OCI-M2 (cell line): Measurements from ENCODE around the gene PPM1H.
"Not testable (repeated sequence)": the region's sequence is repeated elsewhere in the genome, so short reads cannot be mapped to it uniquely, and the experiment has no call there.

Source experiments
- DNase-seq: peaks from one replicate; lab custom pipeline; 2025; ENCODE audit not compliant: unreplicated experiment; lab: John Stamatoyannopoulos, UW

The PPM1H gene

DNA sequence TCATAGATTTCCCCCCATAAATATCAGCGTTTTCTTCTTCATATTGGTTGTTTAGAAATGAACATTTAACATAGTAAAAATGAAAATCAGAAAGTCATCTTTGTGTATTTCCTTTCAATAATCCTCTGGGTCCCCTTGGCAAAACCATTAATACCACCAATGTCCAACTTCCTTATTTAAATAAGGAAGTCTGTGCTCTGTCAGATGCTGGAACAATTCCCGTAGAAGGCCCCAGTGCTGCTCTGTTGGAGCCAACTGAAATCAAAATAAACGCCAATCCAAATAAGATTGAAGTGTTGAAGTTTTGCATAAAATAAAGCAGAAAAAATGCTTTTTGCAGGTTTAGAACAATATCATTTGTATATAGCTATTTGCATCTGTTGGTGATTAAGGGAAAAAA, 93.1 kb downstream of the PPM1H start:
- DNase-seq: no peak

GRCh38 chr12:62840806-62841205, 94.1 kb downstream of the PPM1H start:
- DNase-seq: no peak

- DNase-seq: no peak
These were observed 94.9 kb downstream of the PPM1H start for GRCh38 chr12:62839869-62840660.

GRCh38 chr12:62834971-62835547, 99.9 kb downstream of the PPM1H start:
- no peak for DNase-seq

- DNase-seq: no peak
These were observed 100.5 kb downstream of the PPM1H start for GRCh38 chr12:62834406-62834805.

GRCh38 chr12:62833634-62834033, 101.3 kb downstream of the PPM1H start:
- no peak for DNase-seq

GRCh38 chr12:62832558-62832957, 102.4 kb downstream of the PPM1H start:
- no peak for DNase-seq

DNA sequence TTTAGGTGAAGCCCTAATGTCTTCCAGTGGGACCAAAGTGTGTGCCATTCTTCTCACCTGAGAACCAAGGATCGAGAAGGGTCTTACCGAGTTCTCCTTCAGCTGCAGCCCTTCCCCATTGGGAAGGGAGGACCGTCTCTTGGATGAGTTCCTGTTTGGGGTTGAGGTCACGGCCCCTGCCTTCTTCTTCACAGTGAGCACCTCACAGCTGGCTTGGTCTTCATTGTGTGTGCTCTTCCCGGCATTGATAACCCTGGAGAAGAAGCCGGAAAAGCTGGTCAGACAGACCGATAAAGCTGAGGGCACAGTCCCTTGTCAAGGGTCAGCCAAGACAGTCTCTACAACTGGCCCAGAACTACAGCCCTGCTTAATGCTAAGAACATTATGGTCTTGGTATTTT, 102.9 kb downstream of the PPM1H start:
- no peak for DNase-seq

GRCh38 chr12:62827855-62828254, 107.1 kb downstream of the PPM1H start:
- DNase-seq: no peak

GRCh38 chr12:62827042-62827441, 107.9 kb downstream of the PPM1H start:
- no peak for DNase-seq

DNA sequence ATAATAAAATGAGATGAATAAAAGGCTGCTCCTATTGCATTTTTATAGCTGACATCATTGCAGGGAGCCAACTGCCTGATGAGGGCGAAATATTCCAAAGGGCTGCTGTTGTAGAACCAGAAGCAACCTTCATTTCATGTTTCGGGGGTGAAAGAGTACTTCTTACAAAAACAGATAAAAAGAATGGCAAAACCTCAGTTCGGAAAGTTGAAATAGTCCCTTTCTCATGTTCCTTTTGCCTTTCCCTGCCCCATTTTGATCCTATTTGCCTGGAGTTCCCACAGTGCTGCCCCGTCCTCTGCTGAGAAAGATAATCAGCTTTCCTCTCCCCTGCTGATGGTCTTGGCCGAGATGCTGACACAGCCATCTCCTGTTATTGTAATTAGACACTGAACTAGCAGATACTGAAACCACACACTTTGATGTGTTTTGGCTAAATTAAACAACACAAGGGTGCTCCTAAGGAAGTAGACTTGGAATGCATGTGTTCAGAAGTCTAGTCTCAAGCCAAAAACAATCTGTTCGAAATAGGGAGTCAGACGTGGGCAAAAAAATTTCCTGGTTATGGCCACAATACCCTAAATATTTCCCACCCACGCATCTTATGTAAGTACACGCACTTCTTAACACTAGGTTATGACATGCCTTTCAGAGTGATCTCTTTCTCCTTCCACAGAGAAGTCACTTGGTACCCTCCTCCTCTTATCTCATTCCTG, 117.2 kb downstream of the PPM1H start:
- no peak for DNase-seq

DNA sequence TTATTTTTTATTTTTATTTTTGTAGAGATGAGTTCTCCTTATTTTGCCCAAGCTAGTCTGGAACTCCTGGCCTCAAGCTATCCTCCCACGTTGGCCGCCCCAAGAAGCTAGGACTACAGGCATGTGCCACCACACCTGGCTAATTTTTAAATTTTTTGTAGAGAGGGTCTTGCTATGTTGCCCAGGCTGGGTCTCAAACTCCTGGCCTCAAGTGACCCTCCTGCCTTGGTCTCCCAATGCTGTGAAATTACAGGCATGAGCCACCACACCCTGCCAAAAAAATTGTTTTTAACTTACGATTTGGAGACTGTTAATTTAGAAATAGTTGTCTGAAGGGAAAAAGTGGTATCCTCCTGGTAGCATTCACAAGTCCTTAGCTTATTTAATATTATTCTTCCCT, 120.7 kb downstream of the PPM1H start:
- DNase-seq: no peak

DNA sequence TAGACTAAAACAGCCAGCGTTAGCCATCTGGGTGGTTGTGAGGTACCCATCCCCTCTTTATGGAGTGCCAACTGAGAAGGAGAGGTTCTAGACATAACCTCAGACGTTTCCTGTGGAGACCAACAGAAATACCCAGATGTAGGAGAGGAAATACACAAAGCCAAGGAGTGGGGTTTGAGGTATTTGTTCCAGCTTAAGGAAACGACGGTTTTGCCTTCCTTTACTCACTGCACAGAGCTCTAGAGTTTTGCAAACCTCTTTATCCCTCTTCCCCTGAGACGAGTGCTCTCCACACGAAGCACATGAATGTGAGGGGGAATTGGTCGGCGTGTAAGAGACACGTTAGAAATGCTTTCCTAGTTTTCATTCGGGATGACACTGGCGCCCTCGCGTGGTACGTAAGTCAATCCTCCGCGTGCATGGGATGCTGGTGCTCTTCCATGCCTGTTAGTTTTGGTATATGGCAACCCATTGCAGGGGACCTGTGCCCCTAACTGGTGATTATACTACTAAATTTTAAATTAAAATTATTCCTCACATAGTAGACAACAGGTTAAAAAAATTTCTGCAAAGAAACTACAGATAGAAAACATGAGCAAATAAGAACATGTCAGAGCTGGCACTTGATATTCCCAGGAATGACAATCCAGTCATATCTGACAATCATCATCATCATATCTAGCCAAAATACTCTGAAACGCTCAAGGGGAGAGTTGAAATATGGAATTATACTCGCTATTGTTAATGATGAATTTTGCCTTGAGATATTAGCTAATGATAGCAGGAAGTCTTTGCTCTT, 121.7 kb downstream of the PPM1H start:
- no peak for DNase-seq

DNA sequence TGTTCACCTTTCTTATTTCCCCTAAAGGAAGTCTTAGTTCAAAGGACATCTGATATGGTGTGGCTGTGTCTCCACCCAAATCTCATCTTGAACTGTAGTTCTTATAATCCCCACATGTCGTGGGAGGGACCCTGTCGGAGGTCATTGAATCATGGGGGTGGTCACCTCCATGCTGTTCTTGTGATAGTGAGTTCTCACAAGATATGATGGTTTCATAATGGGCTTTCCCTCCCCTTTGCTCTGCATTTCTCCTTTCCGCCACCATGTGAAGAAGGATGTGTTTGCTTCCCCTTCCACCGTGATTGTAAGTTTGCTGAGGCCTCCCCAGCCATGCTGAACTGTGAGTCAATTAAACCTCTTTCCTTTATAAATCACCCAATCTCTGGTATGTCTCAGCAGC, 123.5 kb downstream of the PPM1H start:
- not testable (repeated sequence) for DNase-seq

DNA sequence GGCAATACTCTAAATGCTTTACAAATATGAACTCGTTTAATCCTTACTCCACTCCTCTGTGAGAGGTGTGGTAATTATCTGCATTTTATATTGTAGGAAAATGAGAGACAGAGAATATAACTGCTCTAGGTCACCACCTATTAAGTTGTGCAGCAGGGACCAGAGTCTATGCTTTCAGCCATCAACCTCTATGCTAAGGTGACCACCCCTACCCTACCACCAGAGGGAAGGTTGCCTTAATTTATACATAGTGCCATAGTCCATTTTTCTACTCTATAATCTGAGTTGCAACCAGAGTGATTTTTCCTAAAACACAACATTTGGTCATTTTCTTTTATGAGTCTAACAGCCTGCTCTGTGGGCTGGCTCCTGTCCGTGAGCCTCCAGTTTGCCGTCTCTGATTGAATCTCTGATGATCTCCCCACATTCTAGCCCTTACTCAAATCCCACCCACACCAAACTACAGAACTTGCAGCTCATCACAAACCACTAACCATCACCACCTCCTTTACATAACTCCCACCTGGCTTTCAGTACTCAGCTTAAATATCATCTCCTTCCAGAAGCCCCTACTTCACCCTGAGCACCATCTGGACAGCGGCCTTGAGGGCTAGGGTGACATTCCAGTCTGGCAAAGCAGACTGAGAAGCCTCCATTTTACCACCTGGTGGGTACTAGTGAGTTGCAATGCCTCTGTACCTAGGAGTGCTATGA, 126.6 kb downstream of the PPM1H start:
- no peak for DNase-seq

DNA sequence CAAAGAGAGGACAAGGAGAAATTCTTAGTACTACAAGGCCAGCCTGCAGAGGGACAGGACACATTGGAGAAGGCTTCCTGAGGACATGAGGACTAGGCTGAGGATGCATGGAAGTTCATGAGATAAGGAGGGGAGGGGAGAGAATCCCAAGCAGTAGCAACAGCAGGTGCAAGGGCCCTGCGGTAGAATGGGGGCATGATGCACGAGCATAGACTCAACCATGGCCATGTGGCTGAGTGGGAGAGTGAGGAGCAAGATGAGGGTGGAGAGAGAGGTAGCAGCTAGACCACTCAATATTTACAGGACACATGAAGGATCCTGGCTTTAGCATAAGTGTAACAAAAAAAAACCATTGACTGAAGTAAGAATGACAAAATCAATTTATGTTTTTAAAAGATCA, 128.1 kb downstream of the PPM1H start:
- no peak for DNase-seq

DNA sequence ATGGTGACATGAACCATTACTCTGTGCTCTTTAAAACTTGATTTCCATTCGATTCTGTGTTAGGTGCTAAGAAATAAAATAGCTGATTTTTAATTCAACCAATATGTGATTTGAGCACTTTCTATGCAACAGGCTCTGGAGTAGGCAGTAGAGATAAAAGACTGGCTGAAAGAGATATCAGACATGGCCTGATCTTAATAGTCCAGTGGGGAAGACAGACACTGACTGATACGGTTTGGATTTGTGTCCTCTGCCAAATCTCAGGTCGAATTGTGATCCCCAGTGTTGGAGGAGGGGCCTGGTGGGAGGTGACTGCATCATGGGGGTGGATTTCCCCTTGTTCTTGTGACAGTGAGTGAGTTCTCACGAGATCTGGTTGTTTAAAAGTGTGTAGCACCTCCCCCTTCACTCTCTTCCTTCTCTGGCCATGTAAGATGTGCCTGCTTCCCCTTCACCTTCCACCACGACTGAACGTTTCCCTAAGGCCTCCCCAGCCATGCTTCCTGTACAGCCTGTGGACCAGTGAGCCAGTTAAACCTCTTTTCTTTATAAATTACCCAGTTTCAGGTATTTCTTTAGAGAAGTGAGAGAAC, 128.6 kb downstream of the PPM1H start:
- DNase-seq: no peak

DNA sequence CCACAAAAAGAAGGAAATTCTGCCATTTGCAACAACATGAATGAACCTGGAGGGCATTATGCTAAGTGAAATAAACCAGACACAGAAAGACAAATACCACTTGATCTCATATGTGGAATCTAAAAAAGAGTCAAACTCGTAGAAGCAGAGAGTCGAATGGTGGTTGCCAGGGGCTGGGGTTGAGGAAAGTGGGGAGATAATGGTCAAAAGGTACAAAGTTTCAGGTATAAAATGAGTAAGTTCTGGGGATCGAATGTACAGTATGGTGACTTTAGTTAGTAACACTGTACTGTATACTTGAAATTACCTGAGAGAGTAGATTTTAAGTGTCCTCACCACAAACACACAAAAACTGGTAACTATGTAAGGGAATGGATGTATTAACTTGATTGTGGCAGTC, 129.4 kb downstream of the PPM1H start:
- DNase-seq: no peak

- DNase-seq: no peak
These were observed 131.2 kb downstream of the PPM1H start for GRCh38 chr12:62803756-62804155.

DNA sequence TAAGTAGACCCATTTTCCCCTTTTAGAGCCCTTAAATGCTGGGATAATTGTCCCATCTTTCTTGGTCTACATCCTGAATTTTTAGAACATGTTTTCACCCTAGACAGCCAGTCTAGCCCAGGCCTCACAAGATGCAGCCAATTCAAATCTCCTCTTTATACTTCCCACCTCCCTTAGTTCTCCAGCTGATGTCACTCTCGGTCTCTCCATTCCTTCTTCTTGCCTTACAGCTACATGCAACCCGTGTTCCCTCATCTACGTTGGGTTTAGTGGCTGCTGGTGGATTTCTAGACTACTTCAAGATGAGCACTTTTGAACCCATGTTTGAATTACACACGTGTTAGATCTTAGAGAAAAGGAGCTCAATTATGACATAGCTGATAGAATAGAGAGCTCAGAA, 132.0 kb downstream of the PPM1H start:
- DNase-seq: no peak
